Panc1 (cell line): ENCODE results near the gene SLCO4C1. TPM values are rescaled to one million over a fixed set of nuclear protein-coding genes. Genes with fewer than 3 reads are reported as not detected.

ENCODE experiments used
- ATAC-seq: fragments of 200-7000 bp; cut with Tn5 transposase; 2 replicates; pipeline ENCODE4 v1.9.1; 2020; ENCODE audit warnings: mild to moderate bottlenecking, moderate library complexity
- Bru-seq: library from RNA; stranded (reverse); fragments of 400-500 nt; gene quantifications from one replicate; lab custom pipeline; 2021; lab: Mats Ljungman, UMichigan
- BruChase-seq, 2 experiments: library from RNA; stranded (reverse); fragments of 400-500 nt; gene quantifications; one replicate each; lab custom pipeline; 2021; lab: Mats Ljungman, UMichigan
- BruUV-seq: library from RNA; stranded (reverse); fragments of 400-500 nt; replicated peaks from 2 replicates; lab custom pipeline; 2021; lab: Mats Ljungman, UMichigan
- CTCF ChIA-PET: fragments of 300-600 bp; sonication (Branson Sonifier 250); formaldehyde crosslinking; loops from one replicate; lab custom pipeline; 2022; ENCODE audit warnings: antibody characterized with exemption; lab: Charles Lee
- POLR2A ChIA-PET: fragments of 300-600 bp; sonication (Branson Sonifier 250); formaldehyde crosslinking; loops from one replicate; lab custom pipeline; 2022; ENCODE audit warnings: antibody characterized with exemption; lab: Charles Lee
- DNase-seq: peaks from one replicate; pipeline ENCODE4 v3.0.0-alpha.2; 2010; ENCODE audit warnings: low read depth, low spot score
- H3K27ac ChIP-seq: 2 replicates; pipeline ENCODE4 v1.5.1; 2011; ENCODE audit warnings: mild to moderate bottlenecking, low read length, inconsistent platforms
- H3K27me3 ChIP-seq: fragments of 200-500 bp; sonication (Bioruptor generic); 2 replicates; pipeline ENCODE4 v1.6.0; 2014; ENCODE audit warnings: low read length, inconsistent platforms; ENCODE audit not compliant: control insufficient read depth, insufficient read depth
- H3K36me3 ChIP-seq: fragments of 200-500 bp; sonication (Bioruptor generic); 2 replicates; pipeline ENCODE4 v1.5.1; 2014; ENCODE audit warnings: inconsistent platforms, mild to moderate bottlenecking, low read length, moderate library complexity; ENCODE audit not compliant: control insufficient read depth, insufficient read depth
- H3K4me1 ChIP-seq: 2 replicates; pipeline ENCODE4 v1.5.1; 2011; ENCODE audit warnings: inconsistent platforms, mild to moderate bottlenecking, low read length, moderate library complexity; ENCODE audit not compliant: control insufficient read depth, insufficient read depth
- H3K4me3 ChIP-seq, 2 experiments: 2 replicates each; pipeline ENCODE4 v1.5.1; 2011 to 2012; ENCODE audit warnings: low read depth in 2 of 2, low read length in 2 of 2, mild to moderate bottlenecking in 2 of 2, inconsistent platforms in 1 of 2, moderate library complexity in 1 of 2
- H3K9me3 ChIP-seq: fragments of 200-500 bp; sonication (Bioruptor generic); 2 replicates; pipeline ENCODE4 v1.5.1; 2014; ENCODE audit warnings: low read depth, mild to moderate bottlenecking, inconsistent platforms, low read length, moderate library complexity; ENCODE audit not compliant: control insufficient read depth, insufficient read depth
- POLR2AphosphoS5 ChIP-seq: IDR thresholded peaks from 2 replicates; pipeline ENCODE4 v1.6.1; 2012; ENCODE audit warnings: mild to moderate bottlenecking, low read depth, low read length, moderate library complexity
- SIN3A ChIP-seq: IDR thresholded peaks from 2 replicates; pipeline ENCODE4 v1.6.1; 2012; ENCODE audit warnings: low read depth, mild to moderate bottlenecking, low read length, moderate library complexity, borderline replicate concordance; ENCODE audit not compliant: insufficient read depth
- TCF7L2 ChIP-seq: IDR thresholded peaks from 2 replicates; pipeline ENCODE4 v1.6.1; 2011; ENCODE audit warnings: mild to moderate bottlenecking, low read depth, low read length, inconsistent platforms
- in situ Hi-C: cut with HindIII; loops from 2 replicates; pipeline ENCODE4 v1.10.0; 2016; ENCODE audit warnings: low sequenced_read_pairs, low pct_unique_long_range_greater_than_20kb
- intact Hi-C: fragments of 100-400 bp; cut with micrococcal nuclease; formaldehyde crosslinking; loops from one replicate; pipeline ENCODE4 v1.10.0; 2022; ENCODE audit not compliant: unreplicated experiment
- long read RNA-seq: library from polyadenylated mRNA; unstranded; transcript quantifications from one replicate; pipeline ENCODE4 v2.0.0, GENCODE V29; 2021; ENCODE audit not compliant: unreplicated experiment
- polyA plus RNA-seq: library from polyadenylated mRNA; unstranded; fragments of >200 nt; gene quantifications from one replicate; pipeline ENCODE4 v1.2.1, GENCODE V29; 2012; ENCODE audit warnings: missing spikeins; ENCODE audit not compliant: insufficient read length
- total RNA-seq: library from RNA; stranded (reverse); gene quantifications from one replicate; pipeline ENCODE4 v1.2.1, GENCODE V29; 2021; ENCODE audit not compliant: unreplicated experiment
- TF ChIP-seq, protein P1 (sequence below), 2 experiments: IDR thresholded peaks; 2 replicates each; pipeline ENCODE4 v1.6.1; 2011 to 2012; ENCODE audit warnings: low read depth in 2 of 2, control low read depth in 1 of 2, low read length in 1 of 2, mild to moderate bottlenecking in 1 of 2, moderate library complexity in 1 of 2; ENCODE audit not compliant: insufficient read depth in 1 of 2
- TF ChIP-seq, protein P2 (sequence below): fragments of 450-650 bp; IDR thresholded peaks from 2 replicates; pipeline ENCODE4 v1.5.1; 2017; ENCODE audit warnings: mild to moderate bottlenecking

The SLCO4C1 gene, protein sequence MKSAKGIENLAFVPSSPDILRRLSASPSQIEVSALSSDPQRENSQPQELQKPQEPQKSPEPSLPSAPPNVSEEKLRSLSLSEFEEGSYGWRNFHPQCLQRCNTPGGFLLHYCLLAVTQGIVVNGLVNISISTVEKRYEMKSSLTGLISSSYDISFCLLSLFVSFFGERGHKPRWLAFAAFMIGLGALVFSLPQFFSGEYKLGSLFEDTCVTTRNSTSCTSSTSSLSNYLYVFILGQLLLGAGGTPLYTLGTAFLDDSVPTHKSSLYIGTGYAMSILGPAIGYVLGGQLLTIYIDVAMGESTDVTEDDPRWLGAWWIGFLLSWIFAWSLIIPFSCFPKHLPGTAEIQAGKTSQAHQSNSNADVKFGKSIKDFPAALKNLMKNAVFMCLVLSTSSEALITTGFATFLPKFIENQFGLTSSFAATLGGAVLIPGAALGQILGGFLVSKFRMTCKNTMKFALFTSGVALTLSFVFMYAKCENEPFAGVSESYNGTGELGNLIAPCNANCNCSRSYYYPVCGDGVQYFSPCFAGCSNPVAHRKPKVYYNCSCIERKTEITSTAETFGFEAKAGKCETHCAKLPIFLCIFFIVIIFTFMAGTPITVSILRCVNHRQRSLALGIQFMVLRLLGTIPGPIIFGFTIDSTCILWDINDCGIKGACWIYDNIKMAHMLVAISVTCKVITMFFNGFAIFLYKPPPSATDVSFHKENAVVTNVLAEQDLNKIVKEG
- total RNA-seq (0.90 TPM), Bru-seq, nascent RNA (percentile 34 among the genes with signal in this experiment), BruChase-seq, experiment 1, labeled RNA remaining after a 2-hour chase (percentile 38 among the genes with signal in this experiment), BruChase-seq, experiment 2, labeled RNA remaining after a 6-hour chase (percentile 43 among the genes with signal in this experiment)
- 0.28 TPM for polyA plus RNA-seq
- long read RNA-seq, partial matches to known transcripts: 0 of 1 reads
- long read RNA-seq, other reads (novel, unspliced or antisense): 1 of 1 reads

DNA sequence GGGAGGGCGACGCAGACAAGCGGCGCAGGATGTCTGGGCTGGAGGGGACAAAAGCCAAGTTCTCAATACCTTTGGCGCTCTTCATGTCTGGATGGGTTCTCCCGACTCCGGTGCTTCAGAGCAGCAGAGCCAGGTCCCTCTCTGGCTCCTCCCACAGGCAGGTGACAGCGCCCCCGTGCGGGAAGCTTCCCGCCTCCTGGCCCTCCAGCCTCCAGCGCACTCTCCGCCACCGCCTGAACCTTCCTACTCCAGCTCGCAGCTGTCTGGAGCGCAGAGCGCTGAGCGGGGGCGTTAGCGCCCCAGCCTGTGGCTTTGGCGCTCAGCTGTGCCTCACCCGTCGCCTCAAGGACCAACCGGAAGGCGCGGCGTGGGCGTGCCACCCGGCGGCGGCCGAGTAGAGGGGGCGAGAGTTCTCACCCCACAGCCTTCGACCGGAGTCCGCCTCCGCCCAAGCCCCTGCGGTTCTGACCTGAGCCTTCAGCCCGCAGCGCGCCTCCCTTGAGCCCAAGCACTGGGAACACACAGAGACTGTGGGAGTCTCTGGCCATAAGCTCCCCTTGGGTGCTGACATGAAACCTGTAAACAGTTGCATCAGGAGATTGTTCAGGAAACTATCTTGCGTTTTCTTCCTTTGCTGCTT is at the start of gene SLCO4C1:
SLCO4C1 (minus strand) TSS at position 107 of the 640 bp plus-strand sequence; CDS start at position 85, 22 bp downstream.
- no peaks in the 10 kb centered on the region for H3K36me3 ChIP-seq
- H3K4me3 ChIP-seq: peak within 1 kb of the TSS; percentile 51 to 65
- BruUV-seq: no TSS peak
- ATAC-seq (peak; percentile 99), DNase-seq (peak; percentile 28)
- H3K27me3 ChIP-seq: no peaks in the 10 kb centered on the region
- intact Hi-C loops: loop anchor here (10.0 kb wide), 1 partner anchor 209 kb away; no protein-coding TSS in a partner anchor
- TF ChIP-seq TCF7L2 (no peak), POLR2AphosphoS5 (no peak), SIN3A (0 out of 2 replicates have a peak, but pooled peaks have one; percentile 38)
- TF ChIP-seq, protein P1, sequence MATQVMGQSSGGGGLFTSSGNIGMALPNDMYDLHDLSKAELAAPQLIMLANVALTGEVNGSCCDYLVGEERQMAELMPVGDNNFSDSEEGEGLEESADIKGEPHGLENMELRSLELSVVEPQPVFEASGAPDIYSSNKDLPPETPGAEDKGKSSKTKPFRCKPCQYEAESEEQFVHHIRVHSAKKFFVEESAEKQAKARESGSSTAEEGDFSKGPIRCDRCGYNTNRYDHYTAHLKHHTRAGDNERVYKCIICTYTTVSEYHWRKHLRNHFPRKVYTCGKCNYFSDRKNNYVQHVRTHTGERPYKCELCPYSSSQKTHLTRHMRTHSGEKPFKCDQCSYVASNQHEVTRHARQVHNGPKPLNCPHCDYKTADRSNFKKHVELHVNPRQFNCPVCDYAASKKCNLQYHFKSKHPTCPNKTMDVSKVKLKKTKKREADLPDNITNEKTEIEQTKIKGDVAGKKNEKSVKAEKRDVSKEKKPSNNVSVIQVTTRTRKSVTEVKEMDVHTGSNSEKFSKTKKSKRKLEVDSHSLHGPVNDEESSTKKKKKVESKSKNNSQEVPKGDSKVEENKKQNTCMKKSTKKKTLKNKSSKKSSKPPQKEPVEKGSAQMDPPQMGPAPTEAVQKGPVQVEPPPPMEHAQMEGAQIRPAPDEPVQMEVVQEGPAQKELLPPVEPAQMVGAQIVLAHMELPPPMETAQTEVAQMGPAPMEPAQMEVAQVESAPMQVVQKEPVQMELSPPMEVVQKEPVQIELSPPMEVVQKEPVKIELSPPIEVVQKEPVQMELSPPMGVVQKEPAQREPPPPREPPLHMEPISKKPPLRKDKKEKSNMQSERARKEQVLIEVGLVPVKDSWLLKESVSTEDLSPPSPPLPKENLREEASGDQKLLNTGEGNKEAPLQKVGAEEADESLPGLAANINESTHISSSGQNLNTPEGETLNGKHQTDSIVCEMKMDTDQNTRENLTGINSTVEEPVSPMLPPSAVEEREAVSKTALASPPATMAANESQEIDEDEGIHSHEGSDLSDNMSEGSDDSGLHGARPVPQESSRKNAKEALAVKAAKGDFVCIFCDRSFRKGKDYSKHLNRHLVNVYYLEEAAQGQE (IDR thresholded peaks at IDR 0.05; ENCODE audit: insufficient read depth in 1 of 2, low read depth in 2 of 2, low read length in 1 of 2): no peak
- TF ChIP-seq, protein P2, sequence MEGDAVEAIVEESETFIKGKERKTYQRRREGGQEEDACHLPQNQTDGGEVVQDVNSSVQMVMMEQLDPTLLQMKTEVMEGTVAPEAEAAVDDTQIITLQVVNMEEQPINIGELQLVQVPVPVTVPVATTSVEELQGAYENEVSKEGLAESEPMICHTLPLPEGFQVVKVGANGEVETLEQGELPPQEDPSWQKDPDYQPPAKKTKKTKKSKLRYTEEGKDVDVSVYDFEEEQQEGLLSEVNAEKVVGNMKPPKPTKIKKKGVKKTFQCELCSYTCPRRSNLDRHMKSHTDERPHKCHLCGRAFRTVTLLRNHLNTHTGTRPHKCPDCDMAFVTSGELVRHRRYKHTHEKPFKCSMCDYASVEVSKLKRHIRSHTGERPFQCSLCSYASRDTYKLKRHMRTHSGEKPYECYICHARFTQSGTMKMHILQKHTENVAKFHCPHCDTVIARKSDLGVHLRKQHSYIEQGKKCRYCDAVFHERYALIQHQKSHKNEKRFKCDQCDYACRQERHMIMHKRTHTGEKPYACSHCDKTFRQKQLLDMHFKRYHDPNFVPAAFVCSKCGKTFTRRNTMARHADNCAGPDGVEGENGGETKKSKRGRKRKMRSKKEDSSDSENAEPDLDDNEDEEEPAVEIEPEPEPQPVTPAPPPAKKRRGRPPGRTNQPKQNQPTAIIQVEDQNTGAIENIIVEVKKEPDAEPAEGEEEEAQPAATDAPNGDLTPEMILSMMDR: peak; percentile 89
- ChIA-PET CTCF (interaction anchor here (0.7 kb wide), 1 partner anchor 79 kb away, joined by 3 read pairs; no protein-coding TSS in a partner anchor), POLR2A (no interaction called here)
- H3K4me1 ChIP-seq: 0 out of 2 replicates have a peak, but pooled peaks cover 3% of the 10 kb centered on the region
- in situ Hi-C loops: no loop called here
- H3K27ac ChIP-seq: peak within 1 kb of the TSS; percentile 45; the same call in 1 of the 2 replicates
- no peaks in the 10 kb centered on the region for H3K9me3 ChIP-seq

DNA sequence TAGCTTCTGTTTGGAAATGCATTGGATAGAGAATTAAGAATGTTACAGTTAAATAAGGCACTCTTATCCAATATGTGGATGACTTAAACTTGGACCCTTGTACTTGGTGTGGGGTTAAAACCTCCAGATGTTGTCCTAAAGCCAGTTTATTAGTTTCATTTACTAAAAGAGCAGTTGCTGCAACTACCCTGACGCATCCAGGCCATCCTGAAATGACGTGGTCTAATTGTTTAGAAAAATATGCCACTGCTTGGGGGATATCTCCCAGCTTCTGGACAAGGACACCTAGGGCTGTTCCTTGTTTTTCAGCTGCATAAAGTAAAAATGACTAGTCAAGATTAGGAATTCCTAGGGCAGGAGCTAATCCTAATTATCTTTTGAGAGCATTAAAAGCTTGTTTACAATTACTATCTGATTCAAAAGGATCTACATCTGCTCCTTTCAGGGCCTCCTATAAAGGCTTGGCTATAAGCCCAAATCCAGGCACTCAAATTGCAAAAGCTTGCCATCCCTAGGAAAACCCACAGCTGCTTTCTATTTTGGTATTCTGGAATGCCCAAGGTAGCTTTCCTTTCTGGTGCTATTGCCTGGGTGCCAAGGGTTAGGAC is 45.7 kb upstream of the SLCO4C1 start:
- ChIA-PET POLR2A (no interaction called here), CTCF (no interaction called here)
- Histone ChIP-seq H3K36me3 (no peaks in the 10 kb centered on the region), H3K9me3 (no peaks in the 10 kb centered on the region), H3K4me1 (no peaks in the 10 kb centered on the region), H3K27ac (no peak overlapping the region), H3K27me3 (no peaks in the 10 kb centered on the region), H3K4me3 (no peak overlapping the region)
- DNase-seq: no peak
- intact Hi-C loops: no loop called here
- BruUV-seq: no TSS peak
- ATAC-seq: no peak
- in situ Hi-C loops: no loop called here
- TF ChIP-seq TCF7L2 (no peak), POLR2AphosphoS5 (no peak), SIN3A (no peak)
- TF ChIP-seq, protein P2: no peak
- TF ChIP-seq, protein P1 (IDR thresholded peaks at IDR 0.05; ENCODE audit: insufficient read depth in 1 of 2, low read depth in 2 of 2, low read length in 1 of 2): no peak
